Inflammatory macrophage treated with lipopolysaccharide for 4 hours (primary cell): ENCODE measurements around the gene WRNIP1.

Experiments
- DNase-seq: peaks from one replicate; pipeline ENCODE4 v3.0.0-alpha.2; 2020

WRNIP1 gene

GRCh38 chr6:2763876-2764540 lies 1.2 kb upstream of the WRNIP1 start:
- DNase-seq: peak; percentile 59

- peak; percentile 77 for DNase-seq
Observed at GRCh38 chr6:2764610-2765165, 505 bp upstream of the WRNIP1 start.

- DNase-seq: peak; percentile 64
Observed at GRCh38 chr6:2765896-2766766, 938 bp downstream of the WRNIP1 start.

GRCh38 chr6:2766767-2767656 lies 1.8 kb downstream of the WRNIP1 start:
- DNase-seq: no peak

GRCh38 chr6:2767657-2768524 lies 2.7 kb downstream of the WRNIP1 start:
- no peak for DNase-seq

GRCh38 chr6:2768696-2769095 lies 3.5 kb downstream of the WRNIP1 start:
- DNase-seq: no peak

GRCh38 chr6:2770171-2770570 lies 5.0 kb downstream of the WRNIP1 start:
- no peak for DNase-seq

GRCh38 chr6:2771079-2771478 lies 5.9 kb downstream of the WRNIP1 start:
- DNase-seq: no peak

- DNase-seq: no peak
Observed at GRCh38 chr6:2772840-2773239, 7.6 kb downstream of the WRNIP1 start.

- no peak for DNase-seq
Observed at GRCh38 chr6:2773449-2773848, 8.3 kb downstream of the WRNIP1 start.

- DNase-seq: no peak
Observed at GRCh38 chr6:2775003-2775402, 9.8 kb downstream of the WRNIP1 start.

GRCh38 chr6:2777249-2777648 lies 12.1 kb downstream of the WRNIP1 start:
- no peak for DNase-seq

- DNase-seq: no peak
Observed at GRCh38 chr6:2780102-2780737, 15.0 kb downstream of the WRNIP1 start.

- DNase-seq: no peak
Observed at GRCh38 chr6:2781685-2782355, 16.6 kb downstream of the WRNIP1 start.

- no peak for DNase-seq
Observed at GRCh38 chr6:2782356-2782708, 17.1 kb downstream of the WRNIP1 start.

- no peak for DNase-seq
Observed at GRCh38 chr6:2782825-2783187, 17.6 kb downstream of the WRNIP1 start.

- no peak for DNase-seq
Observed at GRCh38 chr6:2783188-2783963, 18.2 kb downstream of the WRNIP1 start.

- DNase-seq: no peak
Observed at GRCh38 chr6:2784061-2784460, 18.9 kb downstream of the WRNIP1 start.

GRCh38 chr6:2784930-2785329 lies 19.7 kb downstream of the WRNIP1 start:
- no peak for DNase-seq

GRCh38 chr6:2786269-2786668 lies 21.1 kb downstream of the WRNIP1 start:
- DNase-seq: no peak
